Activated CD4-positive, CD25-positive, alpha-beta regulatory T cell (primary cell): ENCODE data around the gene AUTS2.
"Not testable (repeated sequence)": the region's sequence is repeated elsewhere in the genome, so short reads cannot be mapped to it uniquely, and the experiment has no call there.

ENCODE experiments used
- DNase-seq, 4 experiments: peaks; one replicate each; lab custom pipeline; 2025; lab: John Stamatoyannopoulos, UW

AUTS2 gene

DNA sequence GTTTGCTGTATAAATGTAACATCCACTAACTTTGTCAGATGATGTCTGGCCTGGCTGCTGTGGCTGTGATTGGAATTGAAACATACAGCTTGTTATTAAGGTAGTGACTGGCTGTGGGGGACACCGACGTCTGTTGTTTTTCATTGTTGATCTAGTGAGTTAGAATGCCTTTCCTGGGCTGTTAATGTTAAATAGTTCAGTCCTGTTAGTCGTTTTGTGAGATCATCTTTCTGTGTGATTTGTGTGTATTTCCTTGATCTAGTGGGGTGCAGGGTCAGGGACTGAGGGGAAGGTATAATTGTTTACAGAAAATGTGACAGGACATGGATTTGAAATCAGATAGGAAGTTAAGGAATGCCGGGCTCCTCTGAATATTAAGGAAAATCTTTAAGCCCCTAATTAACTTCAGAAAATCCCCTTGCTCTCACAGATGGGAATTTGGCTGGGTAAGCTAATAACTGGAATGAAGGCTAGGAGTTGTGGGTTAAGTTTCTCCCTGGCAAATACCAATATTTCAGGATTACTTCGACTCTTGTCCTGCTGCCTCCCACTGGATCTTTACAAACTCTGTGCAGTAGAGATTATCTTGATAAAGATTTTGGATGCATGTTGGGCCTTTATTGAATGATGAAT is 163.1 kb downstream of the AUTS2 start:
- no peak for DNase-seq

DNA sequence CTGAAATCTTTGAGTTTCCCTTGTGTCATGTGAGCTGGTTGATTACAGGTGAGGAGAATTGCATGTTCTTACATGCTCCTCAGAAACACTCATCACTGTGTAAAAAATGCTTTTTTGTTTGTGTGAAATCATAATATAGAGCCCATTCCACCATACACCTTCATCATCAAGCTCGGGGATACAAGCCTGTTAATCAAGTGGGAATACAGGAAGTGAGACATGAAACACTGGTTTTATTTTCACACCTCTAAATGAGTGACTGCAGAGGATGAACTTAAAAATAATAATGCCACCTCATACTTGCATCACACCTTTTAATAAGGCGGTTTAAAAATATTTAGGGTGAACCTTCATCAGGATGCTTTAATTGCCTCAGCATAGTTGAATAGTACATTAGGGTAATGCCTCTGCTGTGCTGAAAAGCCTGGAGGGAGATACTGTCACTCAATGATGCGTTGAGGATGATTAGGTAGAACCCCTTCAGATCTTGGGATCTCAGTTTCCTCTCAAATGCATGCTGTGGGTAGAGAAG is 164.6 kb downstream of the AUTS2 start:
- no peak for DNase-seq

DNA sequence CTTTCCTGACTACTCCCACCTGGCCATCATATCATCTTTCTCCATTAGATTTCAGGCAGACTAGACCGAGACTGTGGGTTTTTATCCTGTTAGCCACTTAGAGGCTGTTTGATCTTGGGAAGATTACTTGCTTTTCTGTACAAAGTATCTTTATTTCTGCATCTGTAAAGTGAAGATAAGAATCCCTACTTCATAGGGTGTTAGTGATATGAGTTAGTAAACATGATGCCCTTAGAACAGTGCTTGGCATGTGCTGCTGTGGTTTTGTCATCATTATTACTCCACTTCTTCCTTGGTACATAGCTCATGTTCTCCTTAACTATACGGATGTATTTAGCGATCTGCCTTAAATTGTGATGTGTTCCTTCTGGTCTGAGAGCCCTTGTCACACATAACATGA is 165.2 kb downstream of the AUTS2 start:
- DNase-seq, result no peak

DNA sequence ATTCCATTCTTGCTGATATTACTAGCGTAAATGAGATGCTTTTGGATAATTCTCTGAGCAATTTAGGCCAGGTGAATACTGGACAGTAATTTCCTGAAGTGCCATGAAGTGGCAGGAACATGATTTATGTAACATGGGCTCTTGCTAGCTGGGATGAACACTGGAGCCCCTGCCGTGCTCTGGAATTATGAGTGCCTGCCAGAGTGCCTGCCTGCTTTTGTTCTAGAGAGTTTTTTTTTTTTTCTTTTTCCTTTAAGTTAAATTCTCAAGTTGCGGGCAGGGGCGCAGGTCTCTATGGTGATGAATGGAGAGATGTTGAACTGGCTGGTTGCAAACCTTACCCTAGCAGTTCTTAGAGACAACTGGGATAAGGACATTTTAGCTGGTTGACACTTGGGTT is 165.9 kb downstream of the AUTS2 start:
- DNase-seq, result no peak

DNA sequence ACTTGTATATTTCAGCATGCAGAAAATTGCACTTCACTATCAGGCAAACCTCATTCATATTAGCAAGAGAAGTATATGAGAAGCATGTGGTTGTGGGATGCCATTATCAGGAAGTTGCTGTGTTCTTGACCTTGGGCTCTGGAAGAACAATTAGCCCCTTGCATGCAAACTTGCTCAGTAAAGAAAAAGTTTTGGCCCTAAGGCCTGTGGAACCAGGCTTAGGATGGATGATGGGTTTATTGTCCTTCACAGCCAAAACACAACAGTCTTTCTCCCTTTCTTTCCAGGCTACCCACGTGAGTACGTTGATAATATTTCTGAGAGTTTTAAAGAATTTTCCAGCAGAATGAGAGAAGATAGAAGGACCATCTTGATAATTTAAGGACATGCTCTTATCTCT is 166.4 kb downstream of the AUTS2 start:
- DNase-seq, result no peak

DNA sequence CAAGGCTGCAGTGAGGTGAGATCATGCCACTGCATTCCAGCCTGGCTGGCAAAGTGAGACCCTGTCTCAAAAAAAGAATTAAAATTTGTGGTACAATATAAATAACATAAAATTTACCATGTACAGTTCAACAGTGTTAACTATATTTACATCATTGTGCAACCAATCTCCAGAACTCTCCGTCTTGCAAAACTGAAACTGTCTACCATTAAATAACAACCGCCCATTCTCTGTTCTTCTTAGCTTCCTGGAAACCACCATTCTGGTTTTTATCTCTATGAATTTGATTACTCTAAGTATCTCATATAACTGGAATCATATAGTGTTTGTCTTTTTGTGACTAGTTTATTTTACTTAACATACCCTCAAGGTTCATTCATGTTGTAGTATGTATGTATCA is 167.6 kb downstream of the AUTS2 start:
- DNase-seq, result no peak

DNA sequence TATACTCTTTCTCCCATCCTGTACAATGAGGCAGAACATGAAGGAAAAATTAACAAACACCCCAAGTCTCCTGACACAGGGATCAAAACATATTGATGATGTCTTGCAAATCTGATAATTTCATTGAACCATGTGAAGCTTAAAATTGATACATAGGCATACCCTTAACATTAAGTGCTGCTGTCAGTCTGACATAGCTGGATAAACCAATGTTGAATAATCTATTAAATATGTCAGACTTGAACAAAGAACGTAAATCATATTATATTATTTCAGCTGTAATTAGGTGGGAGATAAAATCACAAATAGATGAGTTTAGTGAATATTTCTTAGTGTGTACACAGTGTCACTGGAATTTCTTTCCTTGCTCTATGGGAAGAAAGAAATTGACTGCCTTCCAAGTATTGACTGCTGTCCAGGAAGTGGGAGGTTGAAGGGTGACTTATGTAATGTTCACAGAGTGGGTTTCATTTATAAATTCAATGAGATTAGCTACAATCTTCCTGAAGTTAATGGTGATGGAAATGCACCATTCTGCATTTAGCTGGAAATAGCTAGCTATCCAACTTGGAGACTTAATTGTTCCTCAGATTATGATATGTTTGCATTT is 170.8 kb downstream of the AUTS2 start:
- no peak for DNase-seq

DNA sequence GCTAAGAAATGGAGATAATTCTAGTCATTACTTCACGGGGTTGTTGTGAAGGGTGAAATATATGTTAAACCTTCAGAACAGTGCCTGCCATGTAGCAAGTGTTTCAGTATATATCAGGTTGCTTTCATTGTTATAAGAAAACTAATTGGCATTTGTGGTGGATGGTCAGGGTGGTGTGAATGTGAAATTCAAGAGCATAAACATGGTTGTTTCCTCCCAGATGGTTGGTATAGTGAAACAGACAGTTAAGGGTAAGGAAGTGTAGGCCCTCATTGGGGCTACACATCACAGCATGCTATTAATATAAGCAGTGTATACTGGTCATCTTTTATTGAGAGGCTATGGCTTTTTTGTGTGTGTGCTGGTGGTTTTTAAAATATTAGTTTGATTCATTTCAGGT is 171.6 kb downstream of the AUTS2 start:
- DNase-seq, result no peak

DNA sequence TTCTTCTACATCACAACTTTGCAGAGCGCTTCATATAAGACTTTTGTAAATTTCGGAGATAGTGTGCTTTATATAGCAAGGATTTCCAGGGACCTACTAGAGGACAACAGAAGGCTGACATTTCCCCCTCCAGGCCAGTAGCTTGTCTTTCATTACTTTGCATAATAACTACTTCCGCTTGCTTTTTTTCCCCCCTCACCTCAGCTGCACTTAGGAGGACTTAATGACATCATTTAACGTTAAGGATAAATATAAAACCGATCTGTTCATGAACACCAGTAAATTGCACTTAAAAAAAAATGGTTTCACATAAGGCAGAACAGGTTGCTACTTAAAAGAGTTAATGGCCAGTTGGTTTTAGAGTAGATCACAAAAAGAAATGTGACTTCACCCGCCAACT is 172.3 kb downstream of the AUTS2 start:
- no peak for DNase-seq

DNA sequence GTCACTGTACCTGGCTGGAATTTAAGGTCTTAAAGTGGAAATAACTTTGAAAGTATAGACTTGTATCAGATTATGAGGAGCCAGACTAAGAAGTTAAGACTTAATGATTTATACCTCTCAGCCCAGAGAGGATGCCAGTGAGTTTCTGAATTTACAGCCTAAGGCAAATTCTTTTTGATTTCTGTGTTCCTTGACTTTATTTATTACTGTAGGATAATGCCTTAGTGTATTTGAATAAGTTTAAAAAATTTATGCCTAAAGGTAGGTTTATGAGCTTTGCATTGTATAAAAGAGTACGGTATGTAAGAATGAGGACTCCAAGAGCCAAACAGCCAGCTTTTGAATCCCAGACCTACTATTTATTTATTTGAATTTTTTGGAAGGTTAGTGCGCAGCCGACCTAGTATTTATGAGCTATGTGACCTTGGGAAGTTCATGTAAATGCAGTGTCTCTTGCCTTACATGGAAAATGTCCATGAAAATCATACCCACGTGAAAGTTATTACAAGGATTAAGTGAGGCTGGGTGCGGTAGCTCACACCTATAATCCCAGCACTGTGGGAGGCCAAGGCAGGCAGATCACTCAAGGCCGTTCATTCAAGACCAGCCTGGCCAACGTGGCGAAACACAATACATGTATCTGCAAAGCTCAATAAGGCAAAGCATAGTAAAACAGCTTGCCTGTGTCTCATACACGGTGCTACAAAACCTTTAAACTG is 174.6 kb downstream of the AUTS2 start:
- no peak for DNase-seq

DNA sequence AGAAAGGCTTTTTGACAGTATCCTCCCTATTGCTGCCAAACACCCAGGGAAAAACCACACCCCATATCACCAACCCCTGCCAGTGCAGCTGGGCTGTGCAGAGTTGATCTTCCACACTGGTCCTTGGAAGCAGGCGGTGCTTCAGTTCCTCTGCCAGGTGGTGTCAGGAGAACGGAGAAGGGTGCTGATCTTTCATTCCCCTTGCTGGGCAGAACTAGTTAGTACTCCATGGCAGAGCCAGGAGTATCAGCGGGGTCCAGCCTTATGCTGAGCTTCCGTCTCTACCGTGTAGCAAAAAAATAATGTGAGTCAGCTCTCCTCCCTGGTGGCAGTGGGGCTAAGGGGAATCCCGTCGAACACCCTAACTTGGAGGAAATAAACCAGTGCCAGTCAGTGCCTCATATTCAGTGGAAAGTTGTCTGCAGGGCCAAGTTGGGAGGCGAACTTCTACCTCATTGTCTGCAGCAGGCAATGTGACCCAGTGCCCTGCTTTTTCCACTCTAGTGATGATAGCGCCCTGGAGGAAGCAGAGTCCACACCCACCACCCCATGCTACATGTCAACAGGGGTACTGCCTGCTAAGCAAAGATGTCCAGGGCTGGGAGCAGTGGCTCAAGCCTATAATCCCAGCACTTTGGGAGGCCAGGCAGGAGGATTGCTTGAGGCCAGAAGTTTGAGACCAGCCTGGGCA is 175.4 kb downstream of the AUTS2 start:
- DNase-seq, result no peak

DNA sequence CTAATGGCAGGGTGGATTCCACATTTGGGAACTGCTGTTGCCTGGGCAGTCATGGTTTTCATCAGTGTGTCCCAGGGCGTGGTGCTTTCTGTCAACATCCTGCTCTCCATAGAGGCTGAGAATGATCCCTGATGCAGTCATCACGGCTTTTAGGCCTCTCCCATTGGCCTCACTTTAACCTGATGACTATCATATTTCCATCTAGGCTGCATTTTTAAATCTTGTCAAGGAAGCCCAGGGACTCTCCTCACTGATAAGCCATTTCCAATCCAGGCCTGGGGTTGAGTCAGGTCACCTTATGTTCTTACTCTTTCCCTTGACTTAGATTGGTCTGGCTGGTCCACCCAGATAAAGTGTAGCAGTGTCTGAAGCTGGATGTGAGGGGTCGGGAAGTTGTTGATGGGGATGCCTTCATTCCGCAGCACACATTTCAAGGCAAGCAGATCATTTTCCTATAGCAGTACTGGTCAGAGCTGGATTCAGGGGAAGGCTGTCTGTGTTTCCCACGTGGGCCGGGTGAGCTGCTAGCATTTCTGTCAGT is 177.0 kb downstream of the AUTS2 start:
- no peak for DNase-seq

DNA sequence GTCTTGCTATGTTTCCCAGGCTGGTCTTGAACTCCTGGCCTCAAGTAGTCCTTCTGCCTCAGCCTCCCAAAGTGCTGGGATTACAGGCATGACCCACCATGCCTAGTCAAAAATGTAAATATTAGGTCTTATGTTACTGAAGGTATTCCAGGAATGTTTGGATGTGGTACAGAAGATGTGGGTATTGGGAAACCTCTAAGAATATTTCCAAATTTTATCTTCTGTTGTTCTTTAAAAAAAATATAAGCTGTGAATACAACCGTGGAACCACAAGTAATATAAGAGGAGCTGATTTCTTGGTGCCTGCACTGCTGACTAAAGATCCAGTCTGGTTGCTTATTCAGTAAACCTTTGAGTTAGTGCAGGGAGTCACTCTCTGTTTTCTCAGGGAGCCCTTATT is 178.3 kb downstream of the AUTS2 start:
- no peak for DNase-seq

DNA sequence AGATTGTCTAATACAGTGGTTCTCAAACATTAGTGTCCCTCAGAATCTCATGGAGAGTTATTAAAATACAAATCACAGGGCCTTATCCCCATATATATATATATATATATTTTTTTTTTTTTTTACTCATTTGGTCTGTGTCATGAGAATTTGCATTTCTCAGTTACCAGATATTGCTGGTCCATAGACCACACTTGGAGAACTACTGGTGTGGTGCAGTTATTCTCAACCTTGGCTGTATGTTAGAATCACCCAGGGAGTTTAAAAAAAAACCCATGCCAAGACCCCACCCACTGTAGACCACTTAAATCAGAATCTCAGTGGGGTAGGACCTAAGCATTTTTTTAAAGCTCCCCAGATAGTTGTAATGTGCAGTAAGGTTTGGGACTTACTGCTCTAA is 179.9 kb downstream of the AUTS2 start:
- DNase-seq, result no peak

DNA sequence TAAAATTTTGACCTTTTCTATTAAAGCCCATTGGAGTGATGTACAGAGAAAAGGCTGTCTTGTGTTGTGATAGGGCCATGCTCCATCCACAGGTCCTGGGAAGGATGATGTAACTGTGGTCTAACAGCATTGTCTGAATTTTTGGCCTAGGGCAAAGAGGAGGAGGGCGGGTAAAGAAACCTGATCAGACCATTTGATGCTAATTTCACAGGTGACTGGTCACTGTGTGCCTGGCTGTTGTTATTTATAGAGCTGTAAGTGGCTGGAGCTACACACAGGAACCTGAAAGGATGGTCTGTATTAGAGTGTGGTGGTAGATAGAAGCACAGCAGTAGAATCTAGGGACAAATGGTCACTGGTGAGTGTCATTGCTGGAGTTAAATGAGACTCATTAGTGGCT is 182.1 kb downstream of the AUTS2 start:
- no peak for DNase-seq

DNA sequence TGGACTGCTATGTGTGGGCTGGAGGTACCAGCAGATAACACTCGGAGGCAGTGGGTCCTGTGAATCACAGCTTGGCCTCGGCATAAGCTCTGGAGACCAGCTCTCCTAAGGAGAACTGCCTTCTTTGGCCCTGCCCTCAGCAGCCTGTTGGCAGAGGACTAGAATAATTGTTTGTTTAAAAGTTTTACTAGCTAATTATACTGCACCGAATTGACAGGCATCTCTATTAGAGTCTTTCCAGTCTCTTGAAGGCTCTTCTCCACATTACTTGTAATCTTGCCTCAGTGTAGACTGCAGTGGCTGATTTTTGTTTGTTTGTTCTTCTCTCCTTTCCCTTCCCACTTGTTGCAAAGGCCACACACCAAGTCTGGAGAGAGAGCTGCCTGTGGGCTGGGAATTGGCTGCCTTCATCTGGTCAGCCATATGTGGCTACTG is 183.2 kb downstream of the AUTS2 start:
- DNase-seq, result no peak

DNA sequence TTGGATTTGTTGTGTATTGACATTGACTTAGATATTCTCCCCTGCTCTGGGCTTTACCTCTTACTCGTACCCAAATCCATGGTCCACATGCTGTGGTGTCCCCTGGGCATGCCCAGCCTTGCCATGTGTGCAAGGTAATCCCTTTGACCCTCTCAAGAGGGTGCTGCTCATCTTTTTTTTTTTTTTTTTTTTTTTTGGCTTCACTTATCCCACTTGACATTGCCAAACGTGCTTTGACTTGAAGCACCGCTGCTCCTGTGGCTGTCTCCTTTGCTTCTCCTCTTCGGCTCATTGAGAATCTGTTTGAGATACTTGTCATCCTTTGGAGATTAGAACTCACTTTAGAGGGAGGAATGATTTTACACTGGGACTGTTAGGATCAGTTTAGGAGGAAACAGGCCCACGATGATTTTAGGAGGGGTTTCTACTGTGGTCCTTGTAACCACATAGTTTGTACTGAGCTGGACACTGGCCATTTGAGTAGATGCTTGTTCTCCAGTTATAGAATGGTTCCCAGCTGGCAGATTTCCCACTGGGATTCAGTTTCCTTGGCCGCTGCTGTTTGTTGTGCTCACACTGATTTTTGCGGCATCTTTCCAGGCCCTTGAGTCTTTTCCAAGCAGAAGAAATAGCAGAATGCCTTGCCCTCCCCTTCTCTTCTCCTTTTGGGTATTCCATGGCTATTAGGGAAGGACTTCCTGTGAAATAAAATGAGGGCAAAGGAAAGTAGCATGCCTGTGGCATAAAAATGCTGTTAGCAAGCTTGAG is 184.8 kb downstream of the AUTS2 start:
- DNase-seq, result no peak

DNA sequence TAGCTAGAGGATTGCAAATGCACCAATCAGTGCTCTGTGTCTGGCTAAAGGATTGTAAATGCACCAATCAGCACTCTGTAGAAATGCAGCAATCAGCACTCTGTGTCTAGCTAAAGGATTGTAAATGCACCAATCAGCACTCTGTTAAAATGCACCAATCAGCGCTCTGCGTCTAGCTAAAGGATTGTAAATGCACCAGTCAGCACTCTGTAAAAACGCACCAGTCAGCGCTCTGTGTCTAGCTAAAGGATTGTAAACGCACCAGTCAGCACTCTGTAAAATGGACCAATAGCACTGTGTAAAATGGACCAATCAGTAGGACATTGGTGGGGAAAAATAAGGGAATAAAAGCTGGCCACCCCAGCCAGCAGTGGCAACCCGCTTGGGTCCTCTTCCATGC is 187.9 kb downstream of the AUTS2 start:
- DNase-seq, result not testable (repeated sequence)

DNA sequence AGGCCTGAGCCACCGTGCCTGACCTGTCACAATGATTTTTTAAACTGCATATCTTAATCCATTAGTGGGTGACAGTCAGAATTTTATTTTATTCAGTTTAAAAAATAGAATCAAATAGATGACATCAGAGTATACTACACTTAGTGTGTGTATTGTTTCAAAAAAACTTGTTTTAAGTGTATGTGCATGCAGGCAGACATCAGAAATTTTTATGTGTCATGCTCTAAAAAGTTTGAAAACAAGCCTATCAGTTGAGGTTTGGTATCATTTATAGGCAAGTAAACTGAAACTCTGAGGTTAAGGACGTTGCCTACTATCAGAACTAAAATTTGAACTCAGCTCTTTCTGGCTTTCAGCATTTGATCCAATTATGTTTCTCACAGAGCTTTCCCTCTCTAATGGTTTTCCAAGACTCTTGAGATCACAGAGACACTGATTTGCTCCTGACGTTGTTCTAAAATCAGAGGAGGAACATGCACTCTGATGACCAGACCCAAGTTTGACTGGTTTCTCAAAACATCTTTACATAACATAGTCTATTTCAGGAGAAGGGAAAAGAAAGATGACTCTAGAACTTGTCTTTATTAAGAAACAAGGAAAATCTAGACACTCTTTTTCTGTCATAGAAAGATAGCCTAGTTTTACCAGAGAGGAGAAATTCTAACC is 188.6 kb downstream of the AUTS2 start:
- no peak for DNase-seq

DNA sequence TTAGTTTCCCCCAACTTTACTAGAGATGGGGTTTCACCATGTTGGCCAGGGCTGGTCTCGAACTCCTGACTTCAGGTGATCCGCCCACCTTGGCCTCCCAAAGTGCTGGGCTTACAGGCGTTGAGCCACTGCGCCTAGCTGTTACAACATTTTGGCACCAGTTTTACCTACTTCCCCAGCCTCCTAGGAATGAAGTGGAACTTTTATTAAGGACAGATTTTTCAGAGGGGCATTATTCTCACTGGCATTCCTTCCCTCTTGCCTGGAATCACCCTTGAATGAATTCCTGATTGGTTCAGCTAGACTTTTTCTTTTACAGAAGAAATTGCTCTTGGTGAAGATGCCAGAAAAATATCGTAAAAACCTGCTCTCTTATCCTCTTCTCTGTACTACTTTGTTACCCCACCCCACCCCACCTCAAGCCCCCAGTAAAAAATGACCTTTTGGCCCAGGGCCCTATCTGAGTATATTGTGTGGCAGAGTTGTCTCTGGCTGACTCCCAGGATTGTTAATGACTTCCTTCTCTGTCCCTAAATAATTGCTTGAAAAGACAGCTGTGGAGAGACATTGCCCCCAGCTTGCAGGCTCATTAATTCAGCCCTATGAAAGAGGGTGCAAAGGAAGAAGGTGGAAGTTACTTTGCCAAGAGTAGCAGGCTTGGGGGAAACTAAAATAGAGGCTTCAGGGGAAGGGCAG is 189.6 kb downstream of the AUTS2 start:
- DNase-seq, result no peak
